Neutrophil (primary cell): ENCODE data around the gene LYSET.
"Not testable (repeated sequence)": the region's sequence is repeated elsewhere in the genome, so short reads cannot be mapped to it uniquely, and the experiment has no call there.

ENCODE experiments used
- H3K27ac ChIP-seq: fragments of 200-600 bp; sonication (generic); 2 replicates; pipeline ENCODE4 v1.5.1; 2016; ENCODE audit warnings: mild to moderate bottlenecking, moderate library complexity
- H3K27me3 ChIP-seq: fragments of 200-600 bp; sonication (generic); 2 replicates; pipeline ENCODE4 v1.6.0; 2016; ENCODE audit warnings: mild to moderate bottlenecking
- H3K36me3 ChIP-seq: fragments of 200-600 bp; sonication (generic); 2 replicates; pipeline ENCODE4 v1.5.1; 2017
- H3K4me1 ChIP-seq, 2 experiments: fragments of 200-600 bp in 1 of 2; sonication (generic) in 1 of 2; 1 replicate in 1 of 2; 2 replicates in 1 of 2; pipeline versions ENCODE4 v1.5.1 to v1.6.1; 2013 to 2016; ENCODE audit warnings: low read depth in 1 of 2, low read length in 1 of 2, mild to moderate bottlenecking in 1 of 2, moderate library complexity in 1 of 2; ENCODE audit not compliant: control insufficient read depth in 1 of 2, insufficient read depth in 1 of 2
- H3K4me3 ChIP-seq, 2 experiments: fragments of 200-600 bp in 1 of 2; sonication (generic) in 1 of 2; 1 replicate in 1 of 2; 2 replicates in 1 of 2; pipeline ENCODE4 v1.5.1; 2013 to 2016; ENCODE audit warnings: low read depth in 1 of 2, low read length in 1 of 2, mild to moderate bottlenecking in 1 of 2, moderate library complexity in 1 of 2
- H3K9me3 ChIP-seq: fragments of 200-600 bp; sonication (generic); 2 replicates; pipeline ENCODE4 v1.5.1; 2016
- CTCF ChIP-seq: fragments of 200-600 bp; sonication (generic); IDR thresholded peaks from 2 replicates; pipeline ENCODE4 v1.5.1; 2016; ENCODE audit warnings: antibody characterized with exemption

The LYSET gene

GRCh38 chr14:93163564-93163963, 21.6 kb upstream of the LYSET start:
- no peak for TF ChIP-seq CTCF
- H3K4me1 ChIP-seq: no peaks in the 10 kb centered on the region
- no peak overlapping the region for H3K27ac ChIP-seq
- H3K36me3 ChIP-seq: no peaks in the 10 kb centered on the region
- H3K4me3 ChIP-seq: no peak overlapping the region
- no peaks in the 10 kb centered on the region for H3K27me3 ChIP-seq
- no peaks in the 10 kb centered on the region for H3K9me3 ChIP-seq

- not testable (repeated sequence) for H3K27me3 ChIP-seq, H3K4me1 ChIP-seq, H3K4me3 ChIP-seq, H3K27ac ChIP-seq, H3K36me3 ChIP-seq, H3K9me3 ChIP-seq
These were observed 19.5 kb upstream of the LYSET start for GRCh38 chr14:93165271-93166265.

GRCh38 chr14:93168610-93169009, 16.5 kb upstream of the LYSET start:
- not testable (repeated sequence) for H3K9me3 ChIP-seq, H3K27ac ChIP-seq, H3K27me3 ChIP-seq, H3K36me3 ChIP-seq, H3K4me1 ChIP-seq, H3K4me3 ChIP-seq

GRCh38 chr14:93169619-93170018, 15.5 kb upstream of the LYSET start:
- not testable (repeated sequence) for H3K9me3 ChIP-seq, H3K4me1 ChIP-seq, H3K27ac ChIP-seq, H3K36me3 ChIP-seq, H3K4me3 ChIP-seq, H3K27me3 ChIP-seq

GRCh38 chr14:93170141-93170540, 15.0 kb upstream of the LYSET start:
- H3K9me3 ChIP-seq, H3K36me3 ChIP-seq, H3K27me3 ChIP-seq, H3K4me3 ChIP-seq, H3K27ac ChIP-seq, H3K4me1 ChIP-seq: not testable (repeated sequence)

- no peaks in the 10 kb centered on the region for H3K36me3 ChIP-seq
- H3K4me3 ChIP-seq: no peak overlapping the region
- no peak overlapping the region for H3K27ac ChIP-seq
- H3K4me1 ChIP-seq: no peaks in the 10 kb centered on the region
- no peaks in the 10 kb centered on the region for H3K9me3 ChIP-seq
- H3K27me3 ChIP-seq: no peaks in the 10 kb centered on the region
- no peak for TF ChIP-seq CTCF
These were observed 13.7 kb upstream of the LYSET start for GRCh38 chr14:93171376-93171775.

GRCh38 chr14:93173943-93174395, 11.1 kb upstream of the LYSET start:
- Histone ChIP-seq H3K4me3 (no peak overlapping the region), H3K36me3 (no peaks in the 10 kb centered on the region), H3K27ac (no peak overlapping the region), H3K9me3 (no peaks in the 10 kb centered on the region), H3K4me1 (no peaks in the 10 kb centered on the region), H3K27me3 (no peaks in the 10 kb centered on the region)
- no peak for TF ChIP-seq CTCF

GRCh38 chr14:93174731-93175130, 10.4 kb upstream of the LYSET start:
- not testable (repeated sequence) for H3K27ac ChIP-seq, H3K9me3 ChIP-seq, H3K4me1 ChIP-seq, H3K36me3 ChIP-seq, H3K27me3 ChIP-seq, H3K4me3 ChIP-seq
